ENCODE results near the gene SMPX. TPM values are rescaled to one million over a fixed set of nuclear protein-coding genes. Genes with fewer than 3 reads are reported as not detected.
"Not testable (repeated sequence)": the region's sequence is repeated elsewhere in the genome, so short reads cannot be mapped to it uniquely, and the experiment has no call there.

Gene SMPX
- polyA plus RNA-seq, 2 donors = 0.33 to 0.41 TPM

DNA sequence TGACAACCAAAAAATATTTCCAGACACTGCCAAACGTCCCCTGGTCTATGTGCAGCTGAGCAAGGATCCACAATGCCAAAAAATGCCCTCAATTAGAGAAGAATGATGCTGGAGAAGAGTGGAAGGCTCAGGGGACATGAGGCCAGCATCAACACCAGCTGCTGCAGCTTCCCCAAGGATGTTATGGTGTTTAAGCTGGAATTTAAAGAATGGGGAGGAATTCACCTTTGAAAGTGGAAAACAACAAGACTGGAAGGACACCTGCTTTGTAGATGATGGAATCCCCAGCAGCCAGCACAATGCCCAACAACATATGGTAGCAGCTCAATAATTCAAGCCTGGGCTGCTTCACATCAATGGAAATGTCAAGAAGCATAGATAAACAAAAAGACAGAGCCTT is 20.3 kb upstream of the SMPX start:
- Histone ChIP-seq H3K27me3 (ENCODE audit: control insufficient read depth in 1 of 2, insufficient read depth in 2 of 2, low read length in 2 of 2) (no peaks in the 10 kb centered on the region), H3K9me3 (ENCODE audit: control insufficient read depth in 2 of 2, insufficient read depth in 1 of 2, low read depth in 1 of 2, low read length in 1 of 2) (no peaks in the 10 kb centered on the region), H3K36me3 (ENCODE audit: control insufficient read depth in 2 of 2, insufficient read depth in 2 of 2, low read length in 1 of 2) (no peaks in the 10 kb centered on the region), H3K27ac (ENCODE audit: low read depth in 2 of 2, low read length in 1 of 2) (no peak overlapping the region), H3K4me3 (ENCODE audit: low read depth in 1 of 2, low read length in 2 of 2) (no peak overlapping the region), H3K4me1 (ENCODE audit: control insufficient read depth in 2 of 2, insufficient read depth in 2 of 2, low read length in 1 of 2) (no peaks in the 10 kb centered on the region)
- WGBS, 2 donors = 21 to 26% methylated on average over 1 of the region's 1 CpG

GRCh38 chrX:21775128-21775527 is 17.2 kb upstream of the SMPX start:
- H3K36me3 ChIP-seq (ENCODE audit: control insufficient read depth in 2 of 2, insufficient read depth in 2 of 2, low read length in 1 of 2); H3K9me3 ChIP-seq (ENCODE audit: control insufficient read depth in 2 of 2, insufficient read depth in 1 of 2, low read depth in 1 of 2, low read length in 1 of 2); H3K4me3 ChIP-seq (ENCODE audit: low read depth in 1 of 2, low read length in 2 of 2); H3K27ac ChIP-seq (ENCODE audit: low read depth in 2 of 2, low read length in 1 of 2); H3K4me1 ChIP-seq (ENCODE audit: control insufficient read depth in 2 of 2, insufficient read depth in 2 of 2, low read length in 1 of 2); H3K27me3 ChIP-seq (ENCODE audit: control insufficient read depth in 1 of 2, insufficient read depth in 2 of 2, low read length in 2 of 2): not testable (repeated sequence)

DNA sequence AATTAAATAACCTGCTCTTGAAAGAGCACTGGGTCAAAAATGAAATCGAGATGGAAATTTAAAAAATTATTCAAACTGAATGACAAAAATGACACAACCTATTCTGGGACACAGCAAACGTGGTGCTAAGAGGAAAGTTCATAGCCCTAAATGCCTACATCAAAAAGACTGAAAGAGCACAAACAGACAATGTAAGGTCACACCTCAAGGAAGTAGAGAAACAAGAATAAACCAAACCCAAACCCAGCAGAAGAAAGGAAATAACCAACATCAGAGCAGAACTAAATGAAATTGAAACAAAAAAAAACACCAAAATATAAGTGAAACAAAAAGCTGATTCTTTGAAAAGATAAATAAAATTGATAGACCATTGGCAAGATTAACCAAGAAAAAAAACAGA is 15.1 kb upstream of the SMPX start:
- not testable (repeated sequence) for H3K27me3 ChIP-seq (ENCODE audit: control insufficient read depth in 1 of 2, insufficient read depth in 2 of 2, low read length in 2 of 2); H3K27ac ChIP-seq (ENCODE audit: low read depth in 2 of 2, low read length in 1 of 2); H3K4me3 ChIP-seq (ENCODE audit: low read depth in 1 of 2, low read length in 2 of 2); H3K9me3 ChIP-seq (ENCODE audit: control insufficient read depth in 2 of 2, insufficient read depth in 1 of 2, low read depth in 1 of 2, low read length in 1 of 2); H3K4me1 ChIP-seq (ENCODE audit: control insufficient read depth in 2 of 2, insufficient read depth in 2 of 2, low read length in 1 of 2); H3K36me3 ChIP-seq (ENCODE audit: control insufficient read depth in 2 of 2, insufficient read depth in 2 of 2, low read length in 1 of 2)
- 40 to 53% methylated on average over 2 of the region's 2 CpGs for WGBS, 2 donors

GRCh38 chrX:21770631-21771321 is 12.9 kb upstream of the SMPX start:
- Histone ChIP-seq H3K36me3 (ENCODE audit: control insufficient read depth in 2 of 2, insufficient read depth in 2 of 2, low read length in 1 of 2) (no peaks in the 10 kb centered on the region), H3K9me3 (ENCODE audit: control insufficient read depth in 2 of 2, insufficient read depth in 1 of 2, low read depth in 1 of 2, low read length in 1 of 2) (peaks cover 0 to 3% of the 10 kb centered on the region in 2 donors), H3K4me3 (ENCODE audit: low read depth in 1 of 2, low read length in 2 of 2) (no peak overlapping the region), H3K27ac (ENCODE audit: low read depth in 2 of 2, low read length in 1 of 2) (no peak overlapping the region), H3K4me1 (ENCODE audit: control insufficient read depth in 2 of 2, insufficient read depth in 2 of 2, low read length in 1 of 2) (peaks cover 0 to 2% of the 10 kb centered on the region in 2 donors), H3K27me3 (ENCODE audit: control insufficient read depth in 1 of 2, insufficient read depth in 2 of 2, low read length in 2 of 2) (no peaks in the 10 kb centered on the region)
- 71 to 84% methylated on average over 10 of the region's 10 CpGs for WGBS, 2 donors

- Histone ChIP-seq H3K27ac (ENCODE audit: low read depth in 2 of 2, low read length in 1 of 2) (no peak overlapping the region), H3K4me3 (ENCODE audit: low read depth in 1 of 2, low read length in 2 of 2) (no peak overlapping the region), H3K27me3 (ENCODE audit: control insufficient read depth in 1 of 2, insufficient read depth in 2 of 2, low read length in 2 of 2) (no peaks in the 10 kb centered on the region), H3K9me3 (ENCODE audit: control insufficient read depth in 2 of 2, insufficient read depth in 1 of 2, low read depth in 1 of 2, low read length in 1 of 2) (peaks cover 0 to 3% of the 10 kb centered on the region in 2 donors), H3K4me1 (ENCODE audit: control insufficient read depth in 2 of 2, insufficient read depth in 2 of 2, low read length in 1 of 2) (peaks cover 0 to 2% of the 10 kb centered on the region in 2 donors), H3K36me3 (ENCODE audit: control insufficient read depth in 2 of 2, insufficient read depth in 2 of 2, low read length in 1 of 2) (no peaks in the 10 kb centered on the region)
These were observed 8.2 kb upstream of the SMPX start for GRCh38 chrX:21766101-21766500.

GRCh38 chrX:21764008-21764407 is 6.1 kb upstream of the SMPX start:
- no peak overlapping the region for H3K4me3 ChIP-seq (ENCODE audit: low read depth in 1 of 2, low read length in 2 of 2)
- no peaks in the 10 kb centered on the region for H3K27me3 ChIP-seq (ENCODE audit: control insufficient read depth in 1 of 2, insufficient read depth in 2 of 2, low read length in 2 of 2)
- H3K4me1 ChIP-seq (ENCODE audit: control insufficient read depth in 2 of 2, insufficient read depth in 2 of 2, low read length in 1 of 2) = no peaks in the 10 kb centered on the region
- H3K9me3 ChIP-seq (ENCODE audit: control insufficient read depth in 2 of 2, insufficient read depth in 1 of 2, low read depth in 1 of 2, low read length in 1 of 2) = no peaks in the 10 kb centered on the region
- H3K27ac ChIP-seq (ENCODE audit: low read depth in 2 of 2, low read length in 1 of 2) = no peak overlapping the region
- WGBS, 2 donors = 53 to 61% methylated on average over 3 of the region's 3 CpGs
- H3K36me3 ChIP-seq (ENCODE audit: control insufficient read depth in 2 of 2, insufficient read depth in 2 of 2, low read length in 1 of 2) = no peaks in the 10 kb centered on the region

GRCh38 chrX:21758488-21758887 is 572 bp upstream of the SMPX start:
- Histone ChIP-seq H3K27me3 (ENCODE audit: control insufficient read depth in 1 of 2, insufficient read depth in 2 of 2, low read length in 2 of 2) (no peaks in the 10 kb centered on the region), H3K4me3 (ENCODE audit: low read depth in 1 of 2, low read length in 2 of 2) (no peak overlapping the region), H3K27ac (ENCODE audit: low read depth in 2 of 2, low read length in 1 of 2) (no peak overlapping the region), H3K4me1 (ENCODE audit: control insufficient read depth in 2 of 2, insufficient read depth in 2 of 2, low read length in 1 of 2) (no peaks in the 10 kb centered on the region), H3K9me3 (ENCODE audit: control insufficient read depth in 2 of 2, insufficient read depth in 1 of 2, low read depth in 1 of 2, low read length in 1 of 2) (no peaks in the 10 kb centered on the region), H3K36me3 (ENCODE audit: control insufficient read depth in 2 of 2, insufficient read depth in 2 of 2, low read length in 1 of 2) (no peaks in the 10 kb centered on the region)
- 66 to 78% methylated on average over 1 of the region's 1 CpG for WGBS, 2 donors

DNA sequence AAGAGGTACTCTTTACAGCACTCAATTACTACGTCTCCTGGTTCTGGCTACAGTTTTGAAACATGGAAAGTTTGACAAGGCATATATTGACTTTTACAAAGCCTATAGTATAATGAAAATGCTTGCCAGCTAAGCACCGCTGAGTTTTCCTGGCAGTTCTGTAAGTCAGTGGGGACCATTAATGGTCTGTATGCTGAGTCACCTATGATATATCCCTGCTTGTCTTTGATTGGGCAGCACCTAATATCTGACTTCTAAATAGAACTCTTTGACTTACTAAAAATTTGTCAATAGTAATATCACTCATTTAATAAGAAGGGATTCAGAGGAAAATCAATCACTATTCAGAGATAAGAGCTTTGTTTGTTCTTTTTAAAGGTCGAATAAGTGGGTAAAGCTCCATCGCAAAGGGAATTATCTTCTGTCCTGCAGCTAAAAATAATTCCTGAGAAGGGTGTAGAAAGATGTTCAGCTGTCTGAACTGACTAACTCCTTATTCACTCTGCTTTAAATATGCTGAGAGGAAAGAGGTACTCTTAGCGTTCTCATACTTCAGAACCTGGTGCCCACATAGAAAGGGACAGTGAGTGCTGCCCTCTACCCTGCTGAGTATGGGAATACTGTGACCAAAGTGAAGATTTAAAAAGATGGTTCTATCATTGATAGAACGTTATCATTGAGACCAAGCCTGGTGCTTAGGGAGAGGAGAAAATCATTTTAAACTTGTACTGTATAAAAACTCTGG is 959 bp downstream of the SMPX start:
- H3K9me3 ChIP-seq (ENCODE audit: control insufficient read depth in 2 of 2, insufficient read depth in 1 of 2, low read depth in 1 of 2, low read length in 1 of 2) = no peaks in the 10 kb centered on the region
- no peaks in the 10 kb centered on the region for H3K4me1 ChIP-seq (ENCODE audit: control insufficient read depth in 2 of 2, insufficient read depth in 2 of 2, low read length in 1 of 2)
- no peak overlapping the region for H3K27ac ChIP-seq (ENCODE audit: low read depth in 2 of 2, low read length in 1 of 2)
- 54 to 66% methylated on average over 6 of the region's 6 CpGs for WGBS, 2 donors
- no peaks in the 10 kb centered on the region for H3K27me3 ChIP-seq (ENCODE audit: control insufficient read depth in 1 of 2, insufficient read depth in 2 of 2, low read length in 2 of 2)
- H3K36me3 ChIP-seq (ENCODE audit: control insufficient read depth in 2 of 2, insufficient read depth in 2 of 2, low read length in 1 of 2) = no peaks in the 10 kb centered on the region
- H3K4me3 ChIP-seq (ENCODE audit: low read depth in 1 of 2, low read length in 2 of 2) = no peak overlapping the region

DNA sequence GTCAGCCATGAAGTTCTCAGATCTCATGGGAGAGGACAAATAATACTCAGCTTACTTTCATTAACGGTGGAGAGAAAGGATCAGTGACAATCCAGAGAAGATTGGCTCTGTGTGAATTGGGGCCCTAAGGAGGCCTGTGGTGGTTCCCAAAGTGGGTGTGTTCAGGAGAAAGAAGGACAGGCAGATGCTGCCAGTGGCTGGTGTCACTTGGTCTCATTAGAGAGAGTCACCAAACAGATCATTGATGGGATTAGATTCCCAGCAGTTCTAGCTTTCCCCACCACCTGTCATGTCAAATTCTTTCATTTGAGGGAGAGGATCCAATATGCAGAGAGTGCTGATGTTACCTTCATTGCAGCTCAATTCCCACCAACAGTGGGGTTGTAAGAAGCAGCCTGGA is 8.0 kb downstream of the SMPX start:
- Histone ChIP-seq H3K27me3 (ENCODE audit: control insufficient read depth in 1 of 2, insufficient read depth in 2 of 2, low read length in 2 of 2) (no peaks in the 10 kb centered on the region), H3K27ac (ENCODE audit: low read depth in 2 of 2, low read length in 1 of 2) (no peak overlapping the region), H3K4me3 (ENCODE audit: low read depth in 1 of 2, low read length in 2 of 2) (no peak overlapping the region), H3K36me3 (ENCODE audit: control insufficient read depth in 2 of 2, insufficient read depth in 2 of 2, low read length in 1 of 2) (no peaks in the 10 kb centered on the region), H3K4me1 (ENCODE audit: control insufficient read depth in 2 of 2, insufficient read depth in 2 of 2, low read length in 1 of 2) (no peaks in the 10 kb centered on the region), H3K9me3 (ENCODE audit: control insufficient read depth in 2 of 2, insufficient read depth in 1 of 2, low read depth in 1 of 2, low read length in 1 of 2) (no peaks in the 10 kb centered on the region)
- WGBS, 2 donors = 78 to 85% methylated on average over 1 of the region's 1 CpG

DNA sequence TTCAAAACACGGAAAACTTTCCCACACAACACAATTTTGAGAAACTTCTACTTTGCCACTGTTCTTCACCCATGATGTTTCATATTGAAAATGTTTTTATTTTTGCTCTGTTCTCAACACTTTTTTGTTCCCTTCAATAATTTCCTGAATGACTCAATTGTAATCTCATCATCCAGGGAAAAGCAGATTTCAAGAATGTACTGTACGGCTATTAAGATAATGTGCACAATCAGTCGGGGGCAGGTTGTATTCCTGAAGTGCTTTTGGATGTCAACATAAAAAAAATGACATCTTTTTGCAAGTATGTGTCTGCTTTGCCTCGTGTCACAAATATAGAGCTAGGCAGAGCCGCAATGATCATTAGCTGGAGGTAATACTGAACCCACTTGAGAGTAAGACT is 9.7 kb downstream of the SMPX start:
- no peak overlapping the region for H3K27ac ChIP-seq (ENCODE audit: low read depth in 2 of 2, low read length in 1 of 2)
- no peaks in the 10 kb centered on the region for H3K27me3 ChIP-seq (ENCODE audit: control insufficient read depth in 1 of 2, insufficient read depth in 2 of 2, low read length in 2 of 2)
- H3K4me3 ChIP-seq (ENCODE audit: low read depth in 1 of 2, low read length in 2 of 2) = no peak overlapping the region
- no peaks in the 10 kb centered on the region for H3K36me3 ChIP-seq (ENCODE audit: control insufficient read depth in 2 of 2, insufficient read depth in 2 of 2, low read length in 1 of 2)
- no peaks in the 10 kb centered on the region for H3K4me1 ChIP-seq (ENCODE audit: control insufficient read depth in 2 of 2, insufficient read depth in 2 of 2, low read length in 1 of 2)
- WGBS, 2 donors = 46 to 55% methylated on average over 5 of the region's 5 CpGs
- H3K9me3 ChIP-seq (ENCODE audit: control insufficient read depth in 2 of 2, insufficient read depth in 1 of 2, low read depth in 1 of 2, low read length in 1 of 2) = no peaks in the 10 kb centered on the region
